ENCODE results near the gene SFTPD. TPM values are rescaled to one million over a fixed set of nuclear protein-coding genes. Genes with fewer than 3 reads are reported as not detected.

SFTPD gene
- total RNA-seq, 4 donors from 2014 or later: not detected

DNA sequence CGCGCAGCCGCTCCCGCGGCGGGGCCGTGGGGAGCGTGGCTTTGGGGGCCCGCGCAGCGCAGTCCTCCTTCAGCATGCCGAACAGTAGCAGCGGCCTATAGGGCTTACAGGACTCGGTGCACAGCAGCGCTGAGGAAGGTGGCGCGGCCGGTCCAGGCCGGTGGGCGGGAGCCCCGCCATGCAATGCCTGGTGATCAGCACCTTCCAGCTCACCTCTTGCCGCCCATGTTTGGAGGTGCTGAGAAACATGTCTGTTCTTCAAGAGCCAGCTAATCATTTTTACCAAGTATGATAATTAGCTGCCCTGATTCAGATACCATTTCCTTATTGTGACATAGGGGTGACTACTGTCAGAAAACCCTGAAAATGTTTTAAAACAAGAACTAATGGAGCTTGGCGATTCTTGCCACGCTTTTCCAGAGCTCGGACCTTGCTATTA lies 33.5 kb upstream of the SFTPD start:
- 34 to 60% methylated on average over 1 to 10 of the region's 25 CpGs for WGBS, 2 donors (ENCODE audit: low coverage in 1 of 2)
- intact Hi-C loops (cut with DNase I; ENCODE audit: low total_unique reads): no loop called here
- H3K9me3 ChIP-seq: no peaks in the 10 kb centered on the region
- TF ChIP-seq, protein P1, sequence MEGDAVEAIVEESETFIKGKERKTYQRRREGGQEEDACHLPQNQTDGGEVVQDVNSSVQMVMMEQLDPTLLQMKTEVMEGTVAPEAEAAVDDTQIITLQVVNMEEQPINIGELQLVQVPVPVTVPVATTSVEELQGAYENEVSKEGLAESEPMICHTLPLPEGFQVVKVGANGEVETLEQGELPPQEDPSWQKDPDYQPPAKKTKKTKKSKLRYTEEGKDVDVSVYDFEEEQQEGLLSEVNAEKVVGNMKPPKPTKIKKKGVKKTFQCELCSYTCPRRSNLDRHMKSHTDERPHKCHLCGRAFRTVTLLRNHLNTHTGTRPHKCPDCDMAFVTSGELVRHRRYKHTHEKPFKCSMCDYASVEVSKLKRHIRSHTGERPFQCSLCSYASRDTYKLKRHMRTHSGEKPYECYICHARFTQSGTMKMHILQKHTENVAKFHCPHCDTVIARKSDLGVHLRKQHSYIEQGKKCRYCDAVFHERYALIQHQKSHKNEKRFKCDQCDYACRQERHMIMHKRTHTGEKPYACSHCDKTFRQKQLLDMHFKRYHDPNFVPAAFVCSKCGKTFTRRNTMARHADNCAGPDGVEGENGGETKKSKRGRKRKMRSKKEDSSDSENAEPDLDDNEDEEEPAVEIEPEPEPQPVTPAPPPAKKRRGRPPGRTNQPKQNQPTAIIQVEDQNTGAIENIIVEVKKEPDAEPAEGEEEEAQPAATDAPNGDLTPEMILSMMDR (IDR thresholded peaks at IDR 0.05): no peak
- TF ChIP-seq POLR2A (IDR thresholded peaks at IDR 0.05) (no peak), POLR2AphosphoS5 (IDR thresholded peaks at IDR 0.05) (no peak), EP300 (IDR thresholded peaks at IDR 0.05; ENCODE audit: low read depth) (no peak)
- in situ Hi-C loops (cut with MboI; ENCODE audit: low pct_ligation_motif_present in 1 of 4, low pct_unique_long_range_greater_than_20kb in 1 of 4, low sequenced_read_pairs in 3 of 4): no loop called here
- no peaks in the 10 kb centered on the region for H3K36me3 ChIP-seq
- peaks cover 0 to 21% (median 13%) of the 10 kb centered on the region in 4 donors for H3K4me1 ChIP-seq
- no peak for DNase-seq
- H3K27me3 ChIP-seq: peaks cover 52% of the 10 kb centered on the region
- peak overlapping the region in 3 of 4 donors; percentile 48 to 70 (median 55) for H3K4me3 ChIP-seq
- peak overlapping the region; percentile 26 to 70 (median 58) for H3K27ac ChIP-seq

DNA sequence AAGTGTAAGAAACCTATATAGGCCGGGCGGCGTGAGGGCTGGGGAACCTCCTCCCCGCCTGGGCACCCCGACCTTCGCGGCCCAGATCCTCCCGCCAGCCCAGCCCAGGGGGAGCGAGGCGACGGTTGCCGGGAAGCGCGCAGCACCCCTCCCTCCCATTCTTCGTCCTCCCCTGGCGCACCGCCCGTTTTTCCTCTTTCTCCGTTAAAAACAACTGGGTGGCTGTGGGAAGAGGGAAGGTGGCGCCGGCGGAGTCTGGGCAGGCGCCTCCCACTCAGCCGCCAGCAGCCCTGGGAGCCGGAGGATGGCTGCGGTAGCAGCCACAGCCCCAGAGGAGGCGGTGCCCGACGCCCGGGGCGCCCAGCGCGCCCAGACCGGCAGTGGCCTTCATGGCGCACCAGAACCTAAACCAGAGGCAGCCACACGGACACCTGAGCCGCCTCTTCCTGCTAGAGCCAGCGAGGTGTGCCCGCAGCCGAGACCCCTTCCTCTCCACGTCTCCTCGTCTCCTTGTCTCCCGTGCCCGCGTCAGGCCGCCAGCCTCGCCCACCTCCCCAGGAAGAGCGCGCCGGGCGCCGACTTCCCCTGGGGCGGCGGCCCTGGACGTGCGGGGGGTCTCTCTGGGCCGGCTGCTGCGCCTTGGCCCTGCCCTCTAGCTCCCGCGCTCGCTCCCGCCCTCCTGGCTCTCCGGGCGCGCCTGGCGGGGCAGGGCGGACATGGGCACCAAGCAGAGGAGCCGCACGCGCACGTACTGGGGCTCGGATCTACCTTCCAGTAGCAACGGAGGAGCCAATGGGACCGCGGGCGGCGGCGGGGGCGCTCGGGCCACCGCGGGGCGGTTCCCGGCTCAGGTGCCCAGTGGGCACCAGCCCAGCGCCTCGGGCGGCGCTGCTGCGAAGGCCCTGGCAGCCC lies 32.8 kb upstream of the SFTPD start:
- intact Hi-C loops (cut with DNase I; ENCODE audit: low total_unique reads): no loop called here
- TF ChIP-seq POLR2A (IDR thresholded peaks at IDR 0.05) (peak; percentile 13), POLR2AphosphoS5 (IDR thresholded peaks at IDR 0.05) (no peak)
- TF ChIP-seq, protein P1 (IDR thresholded peaks at IDR 0.05): peak in 1 of 5 experiments; percentile 16
- H3K27ac ChIP-seq: peak overlapping the region; percentile 26 to 70 (median 58)

DNA sequence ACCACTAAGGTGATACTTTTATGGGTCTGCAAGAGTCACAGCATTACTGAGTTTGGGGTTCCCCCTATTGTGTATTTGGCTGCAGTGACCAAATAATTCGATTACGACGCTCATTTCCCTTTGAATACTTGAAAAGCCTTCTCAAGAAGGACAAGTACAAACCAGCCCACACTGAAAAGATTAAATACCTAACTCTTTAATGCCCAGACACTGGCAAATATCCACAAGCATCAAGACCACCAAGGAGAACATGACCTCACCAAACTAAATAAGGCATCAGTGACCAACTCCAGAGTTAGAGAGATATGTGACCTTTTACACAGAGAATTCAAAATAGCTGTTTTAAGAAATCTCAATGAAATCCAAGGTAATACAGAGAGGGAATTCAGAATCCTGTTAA lies 31.8 kb upstream of the SFTPD start:
- intact Hi-C loops (cut with DNase I; ENCODE audit: low total_unique reads) (no loop called here), in situ Hi-C loops (cut with MboI; ENCODE audit: low pct_ligation_motif_present in 1 of 4, low pct_unique_long_range_greater_than_20kb in 1 of 4, low sequenced_read_pairs in 3 of 4) (no loop called here)
- TF ChIP-seq POLR2AphosphoS5 (IDR thresholded peaks at IDR 0.05) (no peak), EP300 (IDR thresholded peaks at IDR 0.05; ENCODE audit: low read depth) (no peak), POLR2A (IDR thresholded peaks at IDR 0.05) (no peak)
- TF ChIP-seq, protein P1 (IDR thresholded peaks at IDR 0.05): no peak
- Histone ChIP-seq H3K27me3 (peaks cover 46% of the 10 kb centered on the region), H3K4me3 (no peak overlapping the region), H3K27ac (no peak overlapping the region), H3K36me3 (no peaks in the 10 kb centered on the region), H3K4me1 (peaks cover 0 to 21% (median 13%) of the 10 kb centered on the region in 4 donors), H3K9me3 (no peaks in the 10 kb centered on the region)
- DNase-seq: no peak
- WGBS, 2 donors (ENCODE audit: low coverage in 1 of 2): 91% methylated on average over 3 of the region's 3 CpGs; no CpG with 5 or more reads in 1 of the 2 donors

More for the DNA sequence above, 32.8 kb upstream of the SFTPD start:
- peak overlapping the region; percentile 26 to 70 (median 52) for H3K4me3 ChIP-seq
- in situ Hi-C loops (cut with MboI; ENCODE audit: low pct_ligation_motif_present in 1 of 4, low pct_unique_long_range_greater_than_20kb in 1 of 4, low sequenced_read_pairs in 3 of 4): no loop called here
- 1% methylated on average over 56 of the region's 89 CpGs; no CpG with 5 or more reads in 1 of the 2 donors for whole genome bisulfite sequencing, 2 donors (ENCODE audit: low coverage in 1 of 2)
- peak; percentile 52 for DNase-seq
- no peaks in the 10 kb centered on the region for H3K36me3 ChIP-seq
- no peaks in the 10 kb centered on the region for H3K9me3 ChIP-seq
- H3K27me3 ChIP-seq: peaks cover 52% of the 10 kb centered on the region
- H3K4me1 ChIP-seq: peaks cover 0 to 21% (median 13%) of the 10 kb centered on the region in 4 donors

DNA sequence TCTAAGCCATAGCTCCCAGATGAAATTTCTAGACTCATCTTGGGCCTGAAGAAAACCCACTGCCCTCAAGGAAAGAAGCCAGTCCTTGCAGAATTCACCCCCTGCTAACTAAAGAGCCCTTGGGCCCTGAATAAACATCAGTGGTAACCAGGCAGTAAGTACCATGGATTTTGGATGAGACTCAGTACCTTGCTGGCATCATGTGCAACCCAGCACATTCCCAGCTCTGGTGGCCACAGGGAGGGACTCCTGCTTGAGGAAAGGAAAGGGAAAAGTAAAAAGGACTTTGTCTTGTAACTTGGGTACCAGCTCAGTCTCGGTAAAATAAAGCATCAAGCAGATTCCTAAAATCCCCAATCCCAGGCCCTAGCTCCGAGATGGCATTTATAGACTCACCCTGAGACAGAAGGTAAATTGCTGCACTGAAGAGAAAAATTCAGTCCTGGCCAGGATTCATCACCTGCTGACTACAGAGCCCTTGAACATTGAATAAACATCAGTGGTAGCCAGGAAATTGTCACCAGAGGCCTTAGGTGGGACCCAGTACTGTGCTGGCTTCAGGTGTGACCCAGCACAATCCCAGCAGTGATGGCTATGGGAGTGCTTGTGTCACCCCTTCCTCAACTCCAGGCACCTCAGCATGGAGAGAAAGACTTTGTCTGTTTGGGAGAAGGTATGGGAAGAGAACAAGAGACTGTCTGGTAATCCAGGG lies 31.2 kb upstream of the SFTPD start:
- WGBS, 2 donors (ENCODE audit: low coverage in 1 of 2): 74% methylated on average over 2 of the region's 2 CpGs; no CpG with 5 or more reads in 1 of the 2 donors
- no peak overlapping the region for H3K27ac ChIP-seq
- in situ Hi-C loops (cut with MboI; ENCODE audit: low pct_ligation_motif_present in 1 of 4, low pct_unique_long_range_greater_than_20kb in 1 of 4, low sequenced_read_pairs in 3 of 4) (no loop called here), intact Hi-C loops (cut with DNase I; ENCODE audit: low total_unique reads) (no loop called here)
- H3K36me3 ChIP-seq: no peaks in the 10 kb centered on the region
- H3K4me3 ChIP-seq: no peak overlapping the region
- H3K27me3 ChIP-seq: peaks cover 41% of the 10 kb centered on the region
- no peaks in the 10 kb centered on the region for H3K9me3 ChIP-seq
- H3K4me1 ChIP-seq: peaks cover 0 to 21% (median 13%) of the 10 kb centered on the region in 4 donors
- no peak for DNase-seq
- TF ChIP-seq POLR2A (IDR thresholded peaks at IDR 0.05): no peak
- TF ChIP-seq, protein P1 (IDR thresholded peaks at IDR 0.05): no peak
- no peak for TF ChIP-seq EP300 (IDR thresholded peaks at IDR 0.05; ENCODE audit: low read depth)
- no peak for TF ChIP-seq POLR2AphosphoS5 (IDR thresholded peaks at IDR 0.05)
